Neuronal stem cell (in vitro differentiated cells): ENCODE results near the gene TLL1.
A peak's percentile ranks its signal among the peaks of the same experiment; 100 is the strongest.

Source experiments
- DNase-seq: peaks from one replicate; pipeline ENCODE4 v3.0.0-alpha.2; 2013; ENCODE audit warnings: low spot score
- H2AFZ ChIP-seq: one replicate; pipeline ENCODE4 v1.6.1; 2013; ENCODE audit warnings: mild to moderate bottlenecking, low read length, inconsistent platforms
- H2AK5ac ChIP-seq: 2 replicates; pipeline ENCODE4 v1.6.1; 2013; ENCODE audit warnings: low read depth, mild to moderate bottlenecking, inconsistent platforms, low read length, moderate library complexity, mixed read lengths
- H2BK120ac ChIP-seq: 2 replicates; pipeline ENCODE4 v1.6.1; 2013; ENCODE audit warnings: low read depth, mild to moderate bottlenecking, inconsistent platforms, low read length, moderate library complexity, mixed read lengths
- H2BK12ac ChIP-seq: one replicate; pipeline ENCODE4 v1.6.1; 2013; ENCODE audit warnings: low read length, inconsistent platforms
- H2BK15ac ChIP-seq: 2 replicates; pipeline ENCODE4 v1.6.1; 2013; ENCODE audit warnings: mild to moderate bottlenecking, low read length, inconsistent platforms, mixed read lengths
- H2BK5ac ChIP-seq: one replicate; pipeline ENCODE4 v1.6.1; 2013; ENCODE audit warnings: inconsistent platforms, mild to moderate bottlenecking, low read length, moderate library complexity
- H3K14ac ChIP-seq: one replicate; pipeline ENCODE4 v1.6.1; 2013; ENCODE audit warnings: low read length, inconsistent platforms
- H3K18ac ChIP-seq: 2 replicates; pipeline ENCODE4 v1.6.1; 2013; ENCODE audit warnings: low read length, inconsistent platforms
- H3K23ac ChIP-seq: 2 replicates; pipeline ENCODE4 v1.6.1; 2013; ENCODE audit warnings: low read depth, mild to moderate bottlenecking, mixed read lengths, low read length, inconsistent platforms; ENCODE audit not compliant: poor library complexity
- H3K27ac ChIP-seq: replicated peaks from 3 replicates; pipeline ENCODE4 v1.5.1; 2013; ENCODE audit warnings: low read length, inconsistent platforms
- H3K27me3 ChIP-seq, 3 experiments: 2 replicates each; pipeline ENCODE4 v1.6.1; 2013; ENCODE audit warnings: low read length in 3 of 3, mild to moderate bottlenecking in 2 of 3, inconsistent platforms in 1 of 3, low read depth in 1 of 3, mixed read lengths in 1 of 3, moderate library complexity in 1 of 3; ENCODE audit not compliant: control insufficient read depth in 3 of 3, insufficient read depth in 3 of 3
- H3K36me3 ChIP-seq, 2 donors: replicated peaks in 1 of 2; 2 replicates each; pipeline ENCODE4 v1.6.1; 2013; ENCODE audit warnings: low read length in 2 of 2; ENCODE audit not compliant: control insufficient read depth in 2 of 2, insufficient read depth in 2 of 2
- H3K4ac ChIP-seq: 2 replicates; pipeline ENCODE4 v1.6.1; 2013; ENCODE audit warnings: inconsistent platforms, mild to moderate bottlenecking, low read length, moderate library complexity
- H3K4me1 ChIP-seq, 2 donors: 1 replicate in 1 of 2; 2 replicates in 1 of 2; pipeline ENCODE4 v1.6.1; 2013; ENCODE audit warnings: low read length in 2 of 2, low read depth in 1 of 2; ENCODE audit not compliant: control insufficient read depth in 2 of 2, insufficient read depth in 1 of 2
- H3K4me2 ChIP-seq: one replicate; pipeline ENCODE4 v1.6.1; 2013; ENCODE audit warnings: mild to moderate bottlenecking, low read length, inconsistent platforms; ENCODE audit not compliant: insufficient read depth, poor library complexity, severe bottlenecking
- H3K4me3 ChIP-seq, 2 donors: 2 replicates each; pipeline ENCODE4 v1.5.1; 2013; ENCODE audit warnings: low read length in 2 of 2, mild to moderate bottlenecking in 2 of 2, inconsistent platforms in 1 of 2, moderate library complexity in 1 of 2
- H3K79me1 ChIP-seq: one replicate; pipeline ENCODE4 v1.6.1; 2013; ENCODE audit warnings: low read depth, mild to moderate bottlenecking, inconsistent platforms, low read length, moderate library complexity
- H3K9ac ChIP-seq: one replicate; pipeline ENCODE4 v1.6.1; 2013; ENCODE audit warnings: mild to moderate bottlenecking, low read depth, low read length, inconsistent platforms; ENCODE audit not compliant: poor library complexity
- H3K9me3 ChIP-seq, 2 donors: replicated peaks in 1 of 2; 2 replicates each; pipeline versions ENCODE3 to v1.6.1; 2013; ENCODE audit warnings: low read length in 2 of 2, mild to moderate bottlenecking in 2 of 2, inconsistent platforms in 1 of 2, low read depth in 1 of 2, mixed read lengths in 1 of 2, moderate library complexity in 1 of 2; ENCODE audit not compliant: control insufficient read depth in 2 of 2, insufficient read depth in 1 of 2
- H4K8ac ChIP-seq: one replicate; pipeline ENCODE4 v1.6.1; 2013; ENCODE audit warnings: low read depth, mild to moderate bottlenecking, inconsistent platforms, low read length, moderate library complexity
- H4K91ac ChIP-seq: one replicate; pipeline ENCODE4 v1.6.1; 2013; ENCODE audit warnings: low read length, low read depth, mild to moderate bottlenecking, inconsistent platforms; ENCODE audit not compliant: poor library complexity
- WGBS, 2 donors: extraction: QIAGEN DNeasy Blood & Tissue Kit; methylation state at CpG; one replicate each; pipeline ENCODE4 v1.1.7; 2013; ENCODE audit warnings: missing lambda C conversion rate in 2 of 2, mixed read lengths in 1 of 2; ENCODE audit not compliant: insufficient read length in 2 of 2, insufficient replicate concordance in 1 of 2; ENCODE audit errors: extremely low coverage in 2 of 2; 5-methylcytosine and 5-hydroxymethylcytosine counted together

The TLL1 gene

GRCh38 chr4:166087569-166087968 lies 214.5 kb downstream of the TLL1 start:
- H2BK15ac ChIP-seq = no peak overlapping the region
- no peak overlapping the region for H4K91ac ChIP-seq
- no CpG with 5 or more reads among the region's 2 CpGs for WGBS, 2 donors
- H2BK120ac ChIP-seq = no peak overlapping the region
- no peak for DNase-seq
- no peak overlapping the region for H3K27ac ChIP-seq
- H2AFZ ChIP-seq = no peak overlapping the region
- no peaks in the 10 kb centered on the region for H3K9me3 ChIP-seq
- H3K79me1 ChIP-seq = no peaks in the 10 kb centered on the region
- no peak overlapping the region for H3K4ac ChIP-seq
- H3K4me3 ChIP-seq = no peak overlapping the region
- no peak overlapping the region for H2BK12ac ChIP-seq
- H3K4me1 ChIP-seq = no peaks in the 10 kb centered on the region
- H3K36me3 ChIP-seq = no peaks in the 10 kb centered on the region
- H2AK5ac ChIP-seq = no peak overlapping the region
- no peak overlapping the region for H3K23ac ChIP-seq
- H3K9ac ChIP-seq = no peak overlapping the region
- H4K8ac ChIP-seq = no peak overlapping the region
- no peak overlapping the region for H3K4me2 ChIP-seq
- no peak overlapping the region for H3K14ac ChIP-seq
- H3K18ac ChIP-seq = no peak overlapping the region
- no peaks in the 10 kb centered on the region for H3K27me3 ChIP-seq
- no peak overlapping the region for H2BK5ac ChIP-seq

GRCh38 chr4:166088576-166088975 lies 215.5 kb downstream of the TLL1 start:
- Histone ChIP-seq H2BK120ac (no peak overlapping the region), H2BK12ac (no peak overlapping the region), H3K4me1 (no peaks in the 10 kb centered on the region), H3K36me3 (no peaks in the 10 kb centered on the region), H4K8ac (no peak overlapping the region), H3K9ac (no peak overlapping the region), H3K4me3 (no peak overlapping the region), H3K27ac (no peak overlapping the region), H2AFZ (no peak overlapping the region), H2BK15ac (no peak overlapping the region), H3K4me2 (no peak overlapping the region), H2BK5ac (no peak overlapping the region), H3K18ac (no peak overlapping the region), H3K27me3 (no peaks in the 10 kb centered on the region), H3K9me3 (no peaks in the 10 kb centered on the region), H2AK5ac (no peak overlapping the region), H3K14ac (no peak overlapping the region), H3K4ac (no peak overlapping the region), H3K23ac (no peak overlapping the region), H3K79me1 (no peaks in the 10 kb centered on the region), H4K91ac (no peak overlapping the region)
- no peak for DNase-seq
- no CpG with 5 or more reads among the region's 4 CpGs for WGBS, 2 donors

- Histone ChIP-seq H3K36me3 (no peaks in the 10 kb centered on the region), H3K27me3 (no peaks in the 10 kb centered on the region), H3K9me3 (no peaks in the 10 kb centered on the region), H3K9ac (no peak overlapping the region), H3K27ac (no peak overlapping the region), H2BK12ac (no peak overlapping the region), H2BK120ac (no peak overlapping the region), H3K18ac (no peak overlapping the region), H3K14ac (no peak overlapping the region), H2AK5ac (no peak overlapping the region), H2AFZ (no peak overlapping the region), H3K4me1 (no peaks in the 10 kb centered on the region), H3K4me2 (no peak overlapping the region), H2BK5ac (no peak overlapping the region), H3K79me1 (no peaks in the 10 kb centered on the region), H3K4ac (no peak overlapping the region), H3K4me3 (no peak overlapping the region), H2BK15ac (no peak overlapping the region), H3K23ac (no peak overlapping the region), H4K8ac (no peak overlapping the region), H4K91ac (no peak overlapping the region)
- no peak for DNase-seq
- WGBS, 2 donors = no CpG with 5 or more reads among the region's 3 CpGs
Observed at GRCh38 chr4:166091146-166091545, 218.1 kb downstream of the TLL1 start.

GRCh38 chr4:166091912-166092510 lies 219.0 kb downstream of the TLL1 start:
- H3K23ac ChIP-seq = no peak overlapping the region
- no peak overlapping the region for H2AFZ ChIP-seq
- no peaks in the 10 kb centered on the region for H3K4me1 ChIP-seq
- no peak overlapping the region for H3K27ac ChIP-seq
- DNase-seq = peak; percentile 21
- H2BK15ac ChIP-seq = no peak overlapping the region
- H2BK120ac ChIP-seq = no peak overlapping the region
- no peak overlapping the region for H2AK5ac ChIP-seq
- H2BK5ac ChIP-seq = no peak overlapping the region
- no peak overlapping the region for H3K18ac ChIP-seq
- no peak overlapping the region for H4K91ac ChIP-seq
- H3K79me1 ChIP-seq = no peaks in the 10 kb centered on the region
- H3K9me3 ChIP-seq = no peaks in the 10 kb centered on the region
- H3K27me3 ChIP-seq = no peaks in the 10 kb centered on the region
- H3K4me2 ChIP-seq = no peak overlapping the region
- no peak overlapping the region for H3K9ac ChIP-seq
- no peak overlapping the region for H3K4ac ChIP-seq
- H3K14ac ChIP-seq = no peak overlapping the region
- no peak overlapping the region for H2BK12ac ChIP-seq
- no CpG with 5 or more reads among the region's 2 CpGs for WGBS, 2 donors
- H3K36me3 ChIP-seq = no peaks in the 10 kb centered on the region
- no peak overlapping the region for H3K4me3 ChIP-seq
- H4K8ac ChIP-seq = no peak overlapping the region
